CD4-positive, alpha-beta T cell (primary cell): ENCODE data around the gene MTERF4. TPM values are rescaled to one million over a fixed set of nuclear protein-coding genes. Genes with fewer than 3 reads are reported as not detected.

Experiments used
- ATAC-seq: fragments of 200-7000 bp; cut with Tn5 transposase; one replicate; pipeline ENCODE4 v1.10.0; 2022; ENCODE audit warnings: mild to moderate bottlenecking; ENCODE audit not compliant: poor library complexity
- CTCF ChIA-PET: fragments of 350-600 bp; sonication (Branson Sonifier 250); formaldehyde crosslinking; loops from one replicate; lab custom pipeline; 2021; ENCODE audit warnings: antibody characterized with exemption, inconsistent platforms; lab: Charles Lee
- POLR2A ChIA-PET: fragments of 350-600 bp; sonication (Branson Sonifier 250); formaldehyde crosslinking; loops from one replicate; lab custom pipeline; 2021; ENCODE audit warnings: antibody characterized with exemption, inconsistent platforms; lab: Charles Lee
- DNase-seq, 14 experiments: peaks; one replicate each; pipeline ENCODE4 v3.0.0-alpha.2; 2013 to 2020; ENCODE audit warnings: mixed read lengths in 2 of 14
- H3K27ac ChIP-seq, 2 donors: one replicate each; pipeline versions ENCODE4 v1.5.1 to v1.7.0; 2013; ENCODE audit warnings: low read length in 2 of 2, low read depth in 1 of 2, mild to moderate bottlenecking in 1 of 2
- H3K27me3 ChIP-seq, 2 experiments: 1 replicate in 1 of 2; 2 replicates in 1 of 2; pipeline versions ENCODE4 v1.6.1 to v1.7.0; 2013; ENCODE audit warnings: low read length in 2 of 2, control low read depth in 1 of 2, mild to moderate bottlenecking in 1 of 2, moderate library complexity in 1 of 2; ENCODE audit not compliant: insufficient read depth in 2 of 2, control insufficient read depth in 1 of 2
- H3K36me3 ChIP-seq: one replicate; pipeline ENCODE4 v1.6.1; 2013; ENCODE audit warnings: low read length, control low read depth; ENCODE audit not compliant: insufficient read depth
- H3K4me1 ChIP-seq: one replicate; pipeline ENCODE4 v1.6.1; 2013; ENCODE audit warnings: low read length, control low read depth; ENCODE audit not compliant: insufficient read depth
- H3K4me3 ChIP-seq: one replicate; pipeline ENCODE4 v1.5.1; 2013; ENCODE audit warnings: mild to moderate bottlenecking, low read length, moderate library complexity
- H3K9me3 ChIP-seq, 2 experiments: 1 replicate in 1 of 2; 2 replicates in 1 of 2; pipeline versions ENCODE4 v1.6.1 to v1.7.0; 2013; ENCODE audit warnings: low read length in 2 of 2, mild to moderate bottlenecking in 2 of 2, control low read depth in 1 of 2, moderate library complexity in 1 of 2; ENCODE audit not compliant: control insufficient read depth in 1 of 2, insufficient read depth in 1 of 2
- H3K27ac Mint-ChIP-seq: one replicate; pipeline ENCODE4 v1.8.0; 2020; ENCODE audit warnings: mixed read lengths
- H3K27me3 Mint-ChIP-seq: one replicate; pipeline ENCODE4 v1.8.0; 2021; ENCODE audit warnings: mixed read lengths
- H3K36me3 Mint-ChIP-seq: one replicate; pipeline ENCODE4 v1.8.0; 2021; ENCODE audit warnings: low read depth, mixed read lengths
- H3K4me1 Mint-ChIP-seq: one replicate; pipeline ENCODE4 v1.8.0; 2021; ENCODE audit warnings: low read depth, mixed read lengths
- H3K4me3 Mint-ChIP-seq: one replicate; pipeline ENCODE4 v1.8.0; 2020; ENCODE audit warnings: mild to moderate bottlenecking, mixed read lengths
- H3K9me3 Mint-ChIP-seq: one replicate; pipeline ENCODE4 v1.8.0; 2020; ENCODE audit warnings: mixed read lengths
- CTCF ChIP-seq: fragments of 200-600 bp; IDR thresholded peaks from one replicate; pipeline ENCODE4 v1.8.0; 2022; ENCODE audit warnings: antibody characterized with exemption, mild to moderate bottlenecking
- intact Hi-C, 2 experiments: fragments of 100-400 bp; cut with DNase I in 1 of 2; cut with micrococcal nuclease in 1 of 2; formaldehyde crosslinking; loops; one replicate each; pipeline versions ENCODE4 v1.15.1 to v1.9.0; 2023 to 2025; cut with DNase I, micrococcal nuclease
- total RNA-seq, 174 experiments: library from RNA in 2 of 174; stranded (reverse) in 2 of 174; gene quantifications; one replicate each; pipeline ENCODE4 v1.2.3 and lab custom pipeline; 2021 to 2026

MTERF4 gene
- total RNA-seq, 2 experiments from 2014 or later, result 84.0 to 87.5 TPM

- H3K4me3 ChIP-seq, result no peak overlapping the region
- ATAC-seq (no peak), DNase-seq (no peak)
- no peak overlapping the region for H3K27ac ChIP-seq
- no peaks in the 10 kb centered on the region for H3K4me1 Mint-ChIP-seq
- H3K4me1 ChIP-seq, result no peaks in the 10 kb centered on the region
- H3K36me3 ChIP-seq, result peaks cover 13% of the 10 kb centered on the region
- no peaks in the 10 kb centered on the region for H3K9me3 Mint-ChIP-seq
- H3K4me3 Mint-ChIP-seq, result no peak overlapping the region
- ChIA-PET CTCF (interaction anchor here (0.9 to 1.4 kb wide), 2 partner anchors 78 to 89 kb away, joined by 3 read pairs; partner anchors contain the start of gene PPP1R7), POLR2A (no interaction called here)
- TF ChIP-seq CTCF, result no peak
- H3K9me3 ChIP-seq, result no peaks in the 10 kb centered on the region
- no peak overlapping the region for H3K27ac Mint-ChIP-seq
- peaks cover 19% of the 10 kb centered on the region for H3K36me3 Mint-ChIP-seq
- no peaks in the 10 kb centered on the region for H3K27me3 Mint-ChIP-seq
- H3K27me3 ChIP-seq, result no peaks in the 10 kb centered on the region
- intact Hi-C loops, result loop anchor here (10.0 kb wide), 2 partner anchors 58 to 158 kb away; no protein-coding TSS in a partner anchor
Observed at GRCh38 chr2:241072553-241073165, 29.4 kb downstream of the MTERF4 start.

GRCh38 chr2:241072151-241072550 lies 29.9 kb downstream of the MTERF4 start:
- H3K27ac ChIP-seq, result no peak overlapping the region
- H3K4me1 ChIP-seq, result no peaks in the 10 kb centered on the region
- intact Hi-C loops, result loop anchor here (10.0 kb wide), 2 partner anchors 57 to 157 kb away; no protein-coding TSS in a partner anchor
- no peaks in the 10 kb centered on the region for H3K9me3 ChIP-seq
- CTCF ChIA-PET, result no interaction called here
- no peak for DNase-seq
- POLR2A ChIA-PET, result no interaction called here
- no peak for ATAC-seq
- Mint-ChIP-seq H3K4me1 (no peaks in the 10 kb centered on the region), H3K27ac (no peak overlapping the region), H3K4me3 (no peak overlapping the region), H3K9me3 (no peaks in the 10 kb centered on the region), H3K27me3 (no peaks in the 10 kb centered on the region), H3K36me3 (peaks cover 19% of the 10 kb centered on the region)
- no peak for TF ChIP-seq CTCF
- no peak overlapping the region for H3K4me3 ChIP-seq
- H3K36me3 ChIP-seq, result peaks cover 13% of the 10 kb centered on the region
- H3K27me3 ChIP-seq, result no peaks in the 10 kb centered on the region

- no peaks in the 10 kb centered on the region for H3K27me3 Mint-ChIP-seq
- peaks cover 19% of the 10 kb centered on the region for H3K36me3 Mint-ChIP-seq
- TF ChIP-seq CTCF, result no peak
- H3K36me3 ChIP-seq, result peaks cover 13% of the 10 kb centered on the region
- no peak for ATAC-seq
- POLR2A ChIA-PET, result no interaction called here
- CTCF ChIA-PET, result no interaction called here
- no peak overlapping the region for H3K27ac Mint-ChIP-seq
- intact Hi-C loops, result loop anchor here (10.0 kb wide), 2 partner anchors 57 to 157 kb away; no protein-coding TSS in a partner anchor
- no peaks in the 10 kb centered on the region for H3K9me3 ChIP-seq
- H3K4me3 ChIP-seq, result no peak overlapping the region
- peak in 1 of 14 experiments; percentile 14 for DNase-seq
- no peaks in the 10 kb centered on the region for H3K9me3 Mint-ChIP-seq
- no peak overlapping the region for H3K27ac ChIP-seq
- H3K4me1 Mint-ChIP-seq, result no peaks in the 10 kb centered on the region
- no peaks in the 10 kb centered on the region for H3K4me1 ChIP-seq
- H3K27me3 ChIP-seq, result no peaks in the 10 kb centered on the region
- no peak overlapping the region for H3K4me3 Mint-ChIP-seq
Observed at GRCh38 chr2:241071677-241072111, 30.4 kb downstream of the MTERF4 start.
